ENCODE data around the gene MFAP4.

DNA sequence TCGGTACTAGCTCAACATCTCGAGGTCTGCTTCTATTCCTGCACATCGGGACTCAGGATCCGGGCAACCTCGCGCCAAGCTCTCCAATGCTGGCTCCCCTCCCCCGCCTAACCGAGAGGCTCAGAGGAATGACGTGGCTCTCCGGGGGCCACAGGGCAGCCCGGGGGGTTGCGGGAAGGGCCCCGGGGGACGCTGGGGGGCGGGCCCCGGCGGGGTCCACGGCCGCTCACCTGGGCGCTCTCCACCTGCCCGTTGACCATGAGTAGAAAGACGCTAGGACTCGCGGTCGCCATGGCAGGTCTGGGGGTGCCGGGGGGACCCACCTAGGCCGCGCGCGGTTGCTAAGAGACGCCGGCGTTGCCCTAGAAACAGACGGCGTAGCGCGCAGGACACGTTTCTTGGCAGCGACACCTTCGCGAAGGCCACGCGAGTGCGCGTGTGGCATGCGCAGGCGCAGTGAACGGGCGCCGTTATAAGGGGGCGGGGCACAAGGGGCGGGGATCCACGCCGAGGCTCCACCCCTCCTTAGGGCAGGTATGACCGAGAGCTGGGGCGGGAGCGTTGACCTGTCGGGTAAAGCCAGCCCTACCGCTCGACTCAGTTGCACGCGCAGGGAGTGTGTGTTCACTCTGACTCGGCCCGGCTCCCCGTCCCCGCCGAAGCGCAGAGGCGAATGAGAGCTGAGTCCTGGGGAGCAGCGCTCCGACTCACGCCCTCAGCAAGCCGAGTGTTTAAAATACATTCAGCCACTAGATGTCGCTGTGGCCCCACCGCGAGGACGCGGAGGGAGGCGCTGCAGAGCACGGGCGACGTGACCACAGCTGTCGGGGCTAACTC is 24.5 kb downstream of the MFAP4 start, which contains the start of gene B9D1:
- TF ChIP-seq CTCF (IDR thresholded peaks at IDR 0.05; ENCODE audit: low read depth, low read length) (peak; percentile 63), EZH2phosphoT487 (IDR thresholded peaks at IDR 0.05; ENCODE audit: low read depth) (no peak)
